ENCODE data around the gene TGFBR2.

DNA sequence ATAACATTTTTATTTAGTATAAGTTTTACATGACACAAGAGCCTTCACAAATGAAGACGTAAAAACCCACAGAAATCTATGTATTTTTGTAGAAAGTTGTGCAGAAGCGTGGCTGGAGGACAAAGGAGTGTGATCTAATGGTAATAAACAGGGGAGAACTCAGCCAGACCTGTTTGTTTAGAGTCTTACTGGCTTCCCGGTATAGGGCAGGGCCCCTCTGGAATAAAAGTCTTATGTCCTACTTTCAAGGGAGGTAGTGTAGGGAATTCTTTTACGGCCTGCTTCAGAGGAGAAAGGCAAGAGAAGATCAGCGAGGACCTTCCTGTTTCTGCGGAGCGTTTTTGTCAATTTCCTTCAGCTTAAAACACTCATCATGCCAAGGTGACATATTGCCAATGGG lies 103.6 kb downstream of the TGFBR2 start:
- TF ChIP-seq, protein P1, sequence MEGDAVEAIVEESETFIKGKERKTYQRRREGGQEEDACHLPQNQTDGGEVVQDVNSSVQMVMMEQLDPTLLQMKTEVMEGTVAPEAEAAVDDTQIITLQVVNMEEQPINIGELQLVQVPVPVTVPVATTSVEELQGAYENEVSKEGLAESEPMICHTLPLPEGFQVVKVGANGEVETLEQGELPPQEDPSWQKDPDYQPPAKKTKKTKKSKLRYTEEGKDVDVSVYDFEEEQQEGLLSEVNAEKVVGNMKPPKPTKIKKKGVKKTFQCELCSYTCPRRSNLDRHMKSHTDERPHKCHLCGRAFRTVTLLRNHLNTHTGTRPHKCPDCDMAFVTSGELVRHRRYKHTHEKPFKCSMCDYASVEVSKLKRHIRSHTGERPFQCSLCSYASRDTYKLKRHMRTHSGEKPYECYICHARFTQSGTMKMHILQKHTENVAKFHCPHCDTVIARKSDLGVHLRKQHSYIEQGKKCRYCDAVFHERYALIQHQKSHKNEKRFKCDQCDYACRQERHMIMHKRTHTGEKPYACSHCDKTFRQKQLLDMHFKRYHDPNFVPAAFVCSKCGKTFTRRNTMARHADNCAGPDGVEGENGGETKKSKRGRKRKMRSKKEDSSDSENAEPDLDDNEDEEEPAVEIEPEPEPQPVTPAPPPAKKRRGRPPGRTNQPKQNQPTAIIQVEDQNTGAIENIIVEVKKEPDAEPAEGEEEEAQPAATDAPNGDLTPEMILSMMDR (IDR thresholded peaks at IDR 0.05): no peak
- no peak for TF ChIP-seq POLR2A (IDR thresholded peaks at IDR 0.05)
